ENCODE results near the gene HTR1E.

The HTR1E gene

GRCh38 chr6:87012035-87012434, 74.7 kb downstream of the HTR1E start:
- no peak for TF ChIP-seq ZBTB7A (IDR thresholded peaks at IDR 0.05; ENCODE audit: low read depth)
- TF ChIP-seq EP300 (IDR thresholded peaks at IDR 0.05; ENCODE audit: borderline replicate concordance) = no peak
- TF ChIP-seq RAD21 (IDR thresholded peaks at IDR 0.05; ENCODE audit: low read depth) = no peak
- TF ChIP-seq TEAD4 (IDR thresholded peaks at IDR 0.05) = no peak
- no peak for TF ChIP-seq CREB1 (IDR thresholded peaks at IDR 0.05; ENCODE audit: low read depth)
- no peak for TF ChIP-seq USF1 (IDR thresholded peaks at IDR 0.05)
- no peak for TF ChIP-seq NFIC (IDR thresholded peaks at IDR 0.05)
- no peak for TF ChIP-seq TCF12 (IDR thresholded peaks at IDR 0.05; ENCODE audit: low read depth)
- TF ChIP-seq YY1 (IDR thresholded peaks at IDR 0.05; ENCODE audit: low read depth) = no peak
- no peak for TF ChIP-seq REST (IDR thresholded peaks at IDR 0.05; ENCODE audit: low read depth)
- no peak for TF ChIP-seq FOXM1 (IDR thresholded peaks at IDR 0.05; ENCODE audit: borderline replicate concordance, low read depth)
- no peak for TF ChIP-seq MAX (IDR thresholded peaks at IDR 0.05)
- TF ChIP-seq EGR1 (IDR thresholded peaks at IDR 0.05) = no peak

GRCh38 chr6:87012743-87013142, 75.4 kb downstream of the HTR1E start:
- no peak for TF ChIP-seq EP300 (IDR thresholded peaks at IDR 0.05; ENCODE audit: borderline replicate concordance)
- no peak for TF ChIP-seq CEBPB (IDR thresholded peaks at IDR 0.05)
- no peak for TF ChIP-seq TCF12 (IDR thresholded peaks at IDR 0.05; ENCODE audit: low read depth)
- TF ChIP-seq REST (IDR thresholded peaks at IDR 0.05; ENCODE audit: low read depth) = no peak
- no peak for TF ChIP-seq NFIC (IDR thresholded peaks at IDR 0.05)
- no peak for TF ChIP-seq ZBTB7A (IDR thresholded peaks at IDR 0.05; ENCODE audit: low read depth)
- no peak for TF ChIP-seq TAF1 (IDR thresholded peaks at IDR 0.05; ENCODE audit: low read depth)
- no peak for TF ChIP-seq FOXM1 (IDR thresholded peaks at IDR 0.05; ENCODE audit: borderline replicate concordance, low read depth)
- TF ChIP-seq EGR1 (IDR thresholded peaks at IDR 0.05) = no peak
- no peak for TF ChIP-seq MAX (IDR thresholded peaks at IDR 0.05)
- TF ChIP-seq YY1 (IDR thresholded peaks at IDR 0.05; ENCODE audit: low read depth) = no peak
- TF ChIP-seq RAD21 (IDR thresholded peaks at IDR 0.05; ENCODE audit: low read depth) = no peak

GRCh38 chr6:87016772-87017171, 79.4 kb downstream of the HTR1E start:
- TF ChIP-seq REST (IDR thresholded peaks at IDR 0.05; ENCODE audit: low read depth) = no peak
- TF ChIP-seq EGR1 (IDR thresholded peaks at IDR 0.05) = no peak
- TF ChIP-seq USF1 (IDR thresholded peaks at IDR 0.05) = no peak
- TF ChIP-seq ZBTB7A (IDR thresholded peaks at IDR 0.05; ENCODE audit: low read depth) = no peak
- TF ChIP-seq TCF12 (IDR thresholded peaks at IDR 0.05; ENCODE audit: low read depth) = no peak
- TF ChIP-seq TEAD4 (IDR thresholded peaks at IDR 0.05) = no peak
- no peak for TF ChIP-seq MAX (IDR thresholded peaks at IDR 0.05)
- no peak for TF ChIP-seq NFIC (IDR thresholded peaks at IDR 0.05)
- TF ChIP-seq YY1 (IDR thresholded peaks at IDR 0.05; ENCODE audit: low read depth) = no peak
- TF ChIP-seq RAD21 (IDR thresholded peaks at IDR 0.05; ENCODE audit: low read depth) = no peak
- TF ChIP-seq EP300 (IDR thresholded peaks at IDR 0.05; ENCODE audit: borderline replicate concordance) = no peak
- no peak for TF ChIP-seq FOXM1 (IDR thresholded peaks at IDR 0.05; ENCODE audit: borderline replicate concordance, low read depth)
- TF ChIP-seq TAF1 (IDR thresholded peaks at IDR 0.05; ENCODE audit: low read depth) = no peak
- TF ChIP-seq CEBPB (IDR thresholded peaks at IDR 0.05) = no peak
- TF ChIP-seq CREB1 (IDR thresholded peaks at IDR 0.05; ENCODE audit: low read depth) = no peak

- TF ChIP-seq EP300 (IDR thresholded peaks at IDR 0.05; ENCODE audit: borderline replicate concordance) (no peak), REST (IDR thresholded peaks at IDR 0.05; ENCODE audit: low read depth) (no peak), CREB1 (IDR thresholded peaks at IDR 0.05; ENCODE audit: low read depth) (no peak), NFIC (IDR thresholded peaks at IDR 0.05) (no peak), CEBPB (IDR thresholded peaks at IDR 0.05) (no peak), YY1 (IDR thresholded peaks at IDR 0.05; ENCODE audit: low read depth) (no peak), MAX (IDR thresholded peaks at IDR 0.05) (no peak), TEAD4 (IDR thresholded peaks at IDR 0.05) (no peak), ZBTB7A (IDR thresholded peaks at IDR 0.05; ENCODE audit: low read depth) (no peak), TCF12 (IDR thresholded peaks at IDR 0.05; ENCODE audit: low read depth) (no peak), TAF1 (IDR thresholded peaks at IDR 0.05; ENCODE audit: low read depth) (no peak), USF1 (IDR thresholded peaks at IDR 0.05) (no peak), FOXM1 (IDR thresholded peaks at IDR 0.05; ENCODE audit: borderline replicate concordance, low read depth) (no peak), RAD21 (IDR thresholded peaks at IDR 0.05; ENCODE audit: low read depth) (no peak), EGR1 (IDR thresholded peaks at IDR 0.05) (no peak)
Observed at GRCh38 chr6:87027021-87027420, 89.7 kb downstream of the HTR1E start.

Measured in Ishikawa (cell line).